ENCODE measurements around the gene SART1. TPM values are rescaled to one million over a fixed set of nuclear protein-coding genes. Genes with fewer than 3 reads are reported as not detected.

The SART1 gene
- total RNA-seq, 4 donors from 2014 or later = 14.4 to 61.9 (median 26.4) TPM

DNA sequence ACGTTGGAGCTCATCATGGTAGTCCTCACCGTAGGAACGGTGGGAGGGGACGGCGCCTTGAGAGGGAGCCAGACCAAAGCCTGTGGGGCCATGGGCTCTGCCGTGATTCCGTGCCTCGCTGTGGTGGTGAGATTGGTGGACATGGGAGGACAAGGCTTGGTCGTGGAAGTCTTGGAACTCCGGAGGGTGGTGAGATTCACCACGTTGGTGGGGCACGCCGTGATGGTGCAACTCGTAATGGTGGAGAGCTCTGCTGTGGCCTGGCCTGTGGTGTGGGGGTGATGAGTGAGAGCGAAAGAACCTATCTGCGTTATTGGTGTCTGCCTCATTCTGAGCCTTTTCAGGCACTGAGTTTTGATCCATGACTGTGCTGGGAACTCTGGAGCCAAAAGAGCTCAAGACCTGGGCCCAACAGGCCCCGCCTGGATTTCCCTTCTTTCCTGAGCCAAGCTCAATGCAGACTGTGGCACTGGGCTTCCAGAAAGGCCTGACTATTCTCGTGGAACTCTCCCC is 64.5 kb downstream of the SART1 start, which contains the start of gene CATSPER1:
TSS of gene CATSPER1 (minus strand) at position 463 of the 513 bp plus-strand sequence. CDS start at position 363, 100 bp downstream.
- H3K9me3 ChIP-seq = no peaks in the 10 kb centered on the region
- H3K27me3 ChIP-seq = no peaks in the 10 kb centered on the region
- H3K27ac ChIP-seq = no peak within 1 kb of the TSS
- peaks cover 0 to 7% (median 3%) of the 10 kb centered on the region in 4 donors for H3K4me1 ChIP-seq
- H3K4me3 ChIP-seq = no peak within 1 kb of the TSS
- DNase-seq = no peak
- no peaks in the 10 kb centered on the region for H3K36me3 ChIP-seq
- TF ChIP-seq, protein P1, sequence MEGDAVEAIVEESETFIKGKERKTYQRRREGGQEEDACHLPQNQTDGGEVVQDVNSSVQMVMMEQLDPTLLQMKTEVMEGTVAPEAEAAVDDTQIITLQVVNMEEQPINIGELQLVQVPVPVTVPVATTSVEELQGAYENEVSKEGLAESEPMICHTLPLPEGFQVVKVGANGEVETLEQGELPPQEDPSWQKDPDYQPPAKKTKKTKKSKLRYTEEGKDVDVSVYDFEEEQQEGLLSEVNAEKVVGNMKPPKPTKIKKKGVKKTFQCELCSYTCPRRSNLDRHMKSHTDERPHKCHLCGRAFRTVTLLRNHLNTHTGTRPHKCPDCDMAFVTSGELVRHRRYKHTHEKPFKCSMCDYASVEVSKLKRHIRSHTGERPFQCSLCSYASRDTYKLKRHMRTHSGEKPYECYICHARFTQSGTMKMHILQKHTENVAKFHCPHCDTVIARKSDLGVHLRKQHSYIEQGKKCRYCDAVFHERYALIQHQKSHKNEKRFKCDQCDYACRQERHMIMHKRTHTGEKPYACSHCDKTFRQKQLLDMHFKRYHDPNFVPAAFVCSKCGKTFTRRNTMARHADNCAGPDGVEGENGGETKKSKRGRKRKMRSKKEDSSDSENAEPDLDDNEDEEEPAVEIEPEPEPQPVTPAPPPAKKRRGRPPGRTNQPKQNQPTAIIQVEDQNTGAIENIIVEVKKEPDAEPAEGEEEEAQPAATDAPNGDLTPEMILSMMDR (IDR thresholded peaks at IDR 0.05) = no peak
- no peak for TF ChIP-seq POLR2A (IDR thresholded peaks at IDR 0.05)

Other genes starting within 250 kb of the SART1 start
- 100 to 1,000 TPM in 1 of 4 donors, 10 to 100 TPM in 3; 55.9 to 137 (median 80.3) TPM for gene KAT5, start 249.5 kb upstream of the SART1 start, total RNA-seq
- gene RNASEH2C, start 240.9 kb upstream of the SART1 start, total RNA-seq = 10 to 100 TPM; 27.2 to 98.2 (median 35.4) TPM
- 10 to 100 TPM; 14.9 to 35.8 (median 35.0) TPM for gene AP5B1, start 180.8 kb upstream of the SART1 start, total RNA-seq
- 10 to 100 TPM; 14.9 to 33.2 (median 29.8) TPM for gene OVOL1, start 174.7 kb upstream of the SART1 start, total RNA-seq
- 1 to 10 TPM in 3 of 4 donors, not detected in 1; 1.7 to 6.7 (median 6.4) TPM for gene SNX32, start 127.8 kb upstream of the SART1 start, total RNA-seq
- 1,000 to 10,000 TPM in 3 of 4 donors, 100 to 1,000 TPM in 1; 961 to 2,313 (median 1,456) TPM for gene CFL1, start 103.6 kb upstream of the SART1 start, total RNA-seq
- gene MUS81, start 101.3 kb upstream of the SART1 start, total RNA-seq = 100 to 1,000 TPM in 1 of 4 donors, 10 to 100 TPM in 3; 68.3 to 101 (median 78.9) TPM
- 10 to 100 TPM in 3 of 4 donors, 1 to 10 TPM in 1; 4.4 to 75.1 (median 12.1) TPM for gene EFEMP2, start 88.9 kb upstream of the SART1 start, total RNA-seq
- 1 to 10 TPM in 2 of 4 donors, not detected in 2; 1.3 to 1.9 TPM for gene CTSW, start 81.9 kb upstream of the SART1 start, total RNA-seq
- 100 to 1,000 TPM; 100 to 173 (median 122) TPM for gene FIBP, start 73.3 kb upstream of the SART1 start, total RNA-seq
- gene CCDC85B, start 71.1 kb upstream of the SART1 start, total RNA-seq = 10 to 100 TPM in 1 of 4 donors, 1 to 10 TPM in 3; 3.5 to 12.4 (median 7.4) TPM
- gene FOSL1, start 61.3 kb upstream of the SART1 start, total RNA-seq = 1 to 10 TPM in 3 of 4 donors, not detected in 1; 1.5 to 7.4 (median 1.7) TPM
- 10 to 100 TPM in 2 of 4 donors, 1 to 10 TPM in 2; 8.3 to 20.6 (median 12.1) TPM for gene C11orf68, start 42.7 kb upstream of the SART1 start, total RNA-seq
- 100 to 1,000 TPM in 1 of 4 donors, 10 to 100 TPM in 3; 32.6 to 112 (median 57.5) TPM for gene DRAP1, start 42.3 kb upstream of the SART1 start, total RNA-seq
- not detected for gene TSGA10IP, start 16.3 kb upstream of the SART1 start, total RNA-seq
- gene EIF1AD, start 40.4 kb downstream of the SART1 start, total RNA-seq = 10 to 100 TPM; 15.1 to 66.0 (median 23.7) TPM
- gene BANF1, start 40.8 kb downstream of the SART1 start, total RNA-seq = 10 to 100 TPM; 25.4 to 42.4 (median 27.7) TPM
- gene CST6, start 50.3 kb downstream of the SART1 start, total RNA-seq = not detected
- gene CATSPER1, start 64.7 kb downstream of the SART1 start, total RNA-seq = not detected
- not detected for gene GAL3ST3, start 87.4 kb downstream of the SART1 start, total RNA-seq
- gene SF3B2, start 90.6 kb downstream of the SART1 start, total RNA-seq = 100 to 1,000 TPM; 127 to 340 (median 171) TPM
- 10 to 100 TPM; 10.3 to 52.0 (median 22.3) TPM for gene PACS1, start 108.5 kb downstream of the SART1 start, total RNA-seq

All from Peyer's patch (tissue), 4 donors.